Adrenal gland (tissue), 12 donors: Measurements from ENCODE around the gene SMPD2. TPM values are rescaled to one million over a fixed set of nuclear protein-coding genes. Genes with fewer than 3 reads are reported as not detected.

Experiments
- DNase-seq, 7 donors: peaks; one replicate each; pipeline ENCODE4 v3.0.0-alpha.2; 2019 to 2020
- H3K27ac ChIP-seq, 5 donors: fragments of 200-600 bp; sonication (generic) in 4 of 5; 1 replicate in 3 of 5; 2 replicates in 2 of 5; pipeline versions ENCODE4 v1.5.1 to v1.8.0; 2016 to 2020; ENCODE audit warnings: mild to moderate bottlenecking in 1 of 5
- H3K27me3 ChIP-seq: fragments of 200-600 bp; 2 replicates; pipeline ENCODE4 v1.8.0; 2021
- H3K36me3 ChIP-seq, 2 donors: fragments of 200-600 bp; replicated peaks in 1 of 2; 1 replicate in 1 of 2; 2 replicates in 1 of 2; pipeline versions ENCODE4 v1.5.1 to v1.8.0; 2018 to 2022
- H3K4me1 ChIP-seq, 2 donors: fragments of 200-600 bp; replicated peaks in 1 of 2; 1 replicate in 1 of 2; 2 replicates in 1 of 2; pipeline versions ENCODE4 v1.5.1 to v1.8.0; 2018 to 2021
- H3K4me3 ChIP-seq, 4 donors: fragments of 200-600 bp; sonication (generic) in 3 of 4; one replicate each; pipeline ENCODE4 v1.5.1; 2016 to 2018
- H3K9me3 ChIP-seq, 3 donors: fragments of 200-600 bp; sonication (generic) in 1 of 3; replicated peaks in 1 of 3; 1 replicate in 2 of 3; 2 replicates in 1 of 3; pipeline versions ENCODE4 v1.5.1 to v1.8.0; 2016 to 2021
- CTCF ChIP-seq, 6 experiments: fragments of 450-650 bp in 4 of 6; fragments of 200-600 bp in 2 of 6; sonication (generic) in 1 of 6; IDR thresholded peaks; 1 replicate in 5 of 6; 2 replicates in 1 of 6; pipeline versions ENCODE4 v1.5.1 to v1.8.0; 2016 to 2021; ENCODE audit warnings: antibody characterized with exemption in 6 of 6, mild to moderate bottlenecking in 2 of 6, moderate library complexity in 1 of 6
- POLR2A ChIP-seq, 2 donors: fragments of 450-650 bp; IDR thresholded peaks; one replicate each; pipeline ENCODE4 v1.6.1; 2017; ENCODE audit warnings: antibody characterized with exemption in 2 of 2, mild to moderate bottlenecking in 2 of 2, moderate library complexity in 1 of 2
- WGBS, 4 donors: extraction: QIAGEN DNeasy Blood & Tissue Kit in 2 of 4; methylation state at CpG; one replicate each; pipeline versions ENCODE4 v1.1.5 to v1.1.7; 2013 to 2017; 5-methylcytosine and 5-hydroxymethylcytosine counted together
- intact Hi-C, 2 donors: fragments of 100-400 bp; cut with DNase I; formaldehyde crosslinking; loops; one replicate each; pipeline versions ENCODE4 v1.14.1 to v1.15.0; 2022 to 2023
- polyA plus RNA-seq, 3 donors: library from polyadenylated mRNA; stranded (reverse); fragments of 200-250 nt in 2 of 3; fragments of 350-450 nt in 1 of 3; fragmentation: Illumina TruSeq in 1 of 3; extraction: RNeasy Lipid Tissue Mini Kit (QIAGEN cat#74804) in 1 of 3; gene quantifications; one replicate each; pipeline ENCODE4 v1.2.3, GENCODE V29; 2013 to 2014
- total RNA-seq, 9 donors: library from RNA; depleted of rRNA in 4 of 9; stranded (reverse); fragments of >200 nt in 4 of 9; fragments of 120-200 nt in 1 of 9; fragmentation: NEBNext Ultra II Directional in 1 of 9; extraction: Animal tissue kit (Norgen Biotek cat#: 25700) in 1 of 9; gene quantifications; one replicate each; pipeline versions ENCODE4 v1.1.0 to v1.2.4, GENCODE V29; 2013 to 2023
- donor health status: healthy with polysubstance abuse.
- donor health status: Bipolar disorder and iron deficiency.
- donor health status: DM: yes; HTN: yes; CAD: no.
- donor health status: DM: no; HTN: no; CAD: no.
- donor health status: DM: no; HTN: no; CAD: no.
- donor health status: DM: yes; HTN: yes; CAD: no.

SMPD2 gene
- total and polyA plus RNA-seq, 12 donors = 3.2 to 17.5 (median 10.4) TPM

- TF ChIP-seq CTCF (IDR thresholded peaks at IDR 0.05) (no peak), POLR2A (IDR thresholded peaks at IDR 0.05) (no peak)
- intact Hi-C loops = no loop called here
- no peaks in the 10 kb centered on the region for H3K27me3 ChIP-seq
- no peaks in the 10 kb centered on the region for H3K4me1 ChIP-seq
- H3K4me3 ChIP-seq = no peak overlapping the region
- peak in 2 of 7 donors; percentile 28 to 63 for DNase-seq
- H3K36me3 ChIP-seq = no peaks in the 10 kb centered on the region
- no peak overlapping the region for H3K27ac ChIP-seq
- H3K9me3 ChIP-seq = no peaks in the 10 kb centered on the region
These were observed 47.5 kb downstream of the SMPD2 start for GRCh38 chr6:109488001-109488400.

GRCh38 chr6:109490713-109491112, 50.2 kb downstream of the SMPD2 start:
- DNase-seq = no peak
- 75 to 80% (median 79%) methylated on average over 2 of the region's 2 CpGs for WGBS, 4 donors
- Histone ChIP-seq H3K27me3 (no peaks in the 10 kb centered on the region), H3K4me1 (no peaks in the 10 kb centered on the region), H3K27ac (no peak overlapping the region), H3K36me3 (no peaks in the 10 kb centered on the region), H3K9me3 (no peaks in the 10 kb centered on the region), H3K4me3 (no peak overlapping the region)
- TF ChIP-seq CTCF (IDR thresholded peaks at IDR 0.05) (no peak), POLR2A (IDR thresholded peaks at IDR 0.05) (no peak)
- intact Hi-C loops = no loop called here

GRCh38 chr6:109491207-109491938, 50.8 kb downstream of the SMPD2 start:
- 69 to 75% (median 71%) methylated on average over 5 of the region's 5 CpGs for WGBS, 4 donors
- Histone ChIP-seq H3K9me3 (no peaks in the 10 kb centered on the region), H3K27ac (no peak overlapping the region), H3K27me3 (no peaks in the 10 kb centered on the region), H3K4me3 (no peak overlapping the region), H3K4me1 (no peaks in the 10 kb centered on the region), H3K36me3 (no peaks in the 10 kb centered on the region)
- peak in 1 of 7 donors; percentile 11 for DNase-seq
- intact Hi-C loops = no loop called here
- TF ChIP-seq POLR2A (IDR thresholded peaks at IDR 0.05) = no peak

Other genes starting within 250 kb of the SMPD2 start
- gene CD164, start 58.3 kb upstream of the SMPD2 start, total RNA-seq = 100 to 1,000 TPM; 124 to 358 (median 257) TPM
- 100 to 1,000 TPM in 1 of 3 donors, 10 to 100 TPM in 2; 89.3 to 259 (median 91.5) TPM for gene CD164, start 58.3 kb upstream of the SMPD2 start, polyA plus RNA-seq
- gene PPIL6, start 96 bp upstream of the SMPD2 start, total RNA-seq = 1 to 10 TPM in 6 of 9 donors, under 1 TPM in 3; 0.74 to 3.3 (median 1.5) TPM
- gene PPIL6, start 96 bp upstream of the SMPD2 start, polyA plus RNA-seq = 1 to 10 TPM in 1 of 3 donors, under 1 TPM in 2; 0.48 to 1.8 (median 0.51) TPM
- gene MICAL1, start 15.0 kb downstream of the SMPD2 start, total RNA-seq = 10 to 100 TPM in 4 of 9 donors, 1 to 10 TPM in 5; 3.1 to 16.7 (median 9.7) TPM
- gene MICAL1, start 15.0 kb downstream of the SMPD2 start, polyA plus RNA-seq = 10 to 100 TPM in 2 of 3 donors, 1 to 10 TPM in 1; 3.7 to 99.9 (median 35.2) TPM
- 10 to 100 TPM in 1 of 9 donors, 1 to 10 TPM in 8; 4.5 to 14.4 (median 6.3) TPM for gene ZBTB24, start 42.5 kb downstream of the SMPD2 start, total RNA-seq
- 1 to 10 TPM; 2.2 to 7.0 (median 4.0) TPM for gene ZBTB24, start 42.5 kb downstream of the SMPD2 start, polyA plus RNA-seq